Kidney (tissue), 14 donors: ENCODE results near the gene KIAA0930. TPM values are rescaled to one million over a fixed set of nuclear protein-coding genes. Genes with fewer than 3 reads are reported as not detected.
A peak's percentile ranks its signal among the peaks of the same experiment; 100 is the strongest.

Experiments used
- DNase-seq, 5 donors: peaks; one replicate each; pipeline ENCODE4 v3.0.0-alpha.2; 2013 to 2020
- FAIRE-seq: peaks from 2 replicates; lab custom pipeline; 2012; peaks lifted over from hg19 to GRCh38; lab: Jason Lieb, UNC
- H3K27ac ChIP-seq, 2 donors: one replicate each; pipeline ENCODE4 v1.7.0; 2013; ENCODE audit warnings: low read depth in 2 of 2, low read length in 2 of 2, inconsistent platforms in 1 of 2
- H3K27me3 ChIP-seq: one replicate; pipeline ENCODE4 v1.7.1; 2013; ENCODE audit warnings: low read length, inconsistent platforms; ENCODE audit not compliant: control insufficient read depth, insufficient read depth
- H3K36me3 ChIP-seq, 3 donors: one replicate each; pipeline versions ENCODE4 v1.7.0 to v1.7.1; 2013; ENCODE audit warnings: low read length in 3 of 3, control low read depth in 1 of 3, inconsistent platforms in 1 of 3; ENCODE audit not compliant: insufficient read depth in 3 of 3, control insufficient read depth in 2 of 3
- H3K4me1 ChIP-seq, 3 donors: one replicate each; pipeline versions ENCODE4 v1.7.0 to v1.7.1; 2013; ENCODE audit warnings: low read length in 3 of 3, inconsistent platforms in 1 of 3, low read depth in 1 of 3; ENCODE audit not compliant: control insufficient read depth in 2 of 3, insufficient read depth in 2 of 3
- H3K4me3 ChIP-seq, 3 donors: one replicate each; pipeline versions ENCODE4 v1.7.0 to v1.8.1; 2013; ENCODE audit warnings: low read length in 3 of 3, control low read depth in 1 of 3, inconsistent platforms in 1 of 3
- H3K9ac ChIP-seq, 3 donors: one replicate each; pipeline versions ENCODE4 v1.7.0 to v1.7.1; 2013; ENCODE audit warnings: low read length in 3 of 3, control low read depth in 1 of 3, inconsistent platforms in 1 of 3
- H3K9me3 ChIP-seq, 3 donors: one replicate each; pipeline versions ENCODE4 v1.7.0 to v1.7.1; 2013; ENCODE audit warnings: low read length in 3 of 3, control low read depth in 1 of 3, inconsistent platforms in 1 of 3; ENCODE audit not compliant: control insufficient read depth in 2 of 3, insufficient read depth in 1 of 3
- intact Hi-C: fragments of 100-400 bp; cut with DNase I; formaldehyde crosslinking; loops from one replicate; pipeline ENCODE4 v1.11.1; 2022
- polyA plus RNA-seq: library from polyadenylated mRNA; stranded (reverse); fragments of 350-450 nt; fragmentation: Illumina TruSeq; extraction: RNeasy Lipid Tissue Mini Kit (QIAGEN cat#74804); gene quantifications from one replicate; pipeline ENCODE4 v1.2.3, GENCODE V29; 2014; ENCODE audit warnings: low read depth, low replicate concordance; ENCODE audit not compliant: insufficient read depth
- total RNA-seq: library from RNA; stranded (reverse); fragmentation: NEBNext Ultra II Directional; extraction: Animal tissue kit (Norgen Biotek cat#: 25700); gene quantifications from one replicate; pipeline ENCODE4 v1.2.1, GENCODE V29; 2021
- TF ChIP-seq, protein P1 (sequence below): IDR thresholded peaks from 3 replicates; pipeline ENCODE4 v1.5.1; 2012; ENCODE audit warnings: mild to moderate bottlenecking, moderate library complexity, borderline replicate concordance; ENCODE audit not compliant: insufficient read depth; ENCODE audit errors: extremely low read depth
- donor health status: control.
- donor health status: control.
- donor health status: control.
- donor health status: control.
- donor health status: control.
- donor health status: DM: yes; HTN: yes; CAD: no.
- donor health status: Normal renal cell carcinoma (clear cell type).

Gene KIAA0930
- total and polyA plus RNA-seq, 2 donors from 2014 or later: 26.4 to 55.4 TPM

GRCh38 chr22:45212306-45212709 lies 28.4 kb downstream of the KIAA0930 start:
- Histone ChIP-seq H3K4me3 (no peak overlapping the region), H3K9me3 (no peaks in the 10 kb centered on the region), H3K27me3 (no peaks in the 10 kb centered on the region), H3K36me3 (no peaks in the 10 kb centered on the region), H3K27ac (no peak overlapping the region), H3K4me1 (peaks cover 0 to 6% (median 0%) of the 10 kb centered on the region in 3 donors), H3K9ac (no peak overlapping the region)
- intact Hi-C loops: no loop called here
- FAIRE-seq (no peak), DNase-seq (peak in 3 of 5 donors; percentile 28 to 91 (median 47))
- TF ChIP-seq, protein P1, sequence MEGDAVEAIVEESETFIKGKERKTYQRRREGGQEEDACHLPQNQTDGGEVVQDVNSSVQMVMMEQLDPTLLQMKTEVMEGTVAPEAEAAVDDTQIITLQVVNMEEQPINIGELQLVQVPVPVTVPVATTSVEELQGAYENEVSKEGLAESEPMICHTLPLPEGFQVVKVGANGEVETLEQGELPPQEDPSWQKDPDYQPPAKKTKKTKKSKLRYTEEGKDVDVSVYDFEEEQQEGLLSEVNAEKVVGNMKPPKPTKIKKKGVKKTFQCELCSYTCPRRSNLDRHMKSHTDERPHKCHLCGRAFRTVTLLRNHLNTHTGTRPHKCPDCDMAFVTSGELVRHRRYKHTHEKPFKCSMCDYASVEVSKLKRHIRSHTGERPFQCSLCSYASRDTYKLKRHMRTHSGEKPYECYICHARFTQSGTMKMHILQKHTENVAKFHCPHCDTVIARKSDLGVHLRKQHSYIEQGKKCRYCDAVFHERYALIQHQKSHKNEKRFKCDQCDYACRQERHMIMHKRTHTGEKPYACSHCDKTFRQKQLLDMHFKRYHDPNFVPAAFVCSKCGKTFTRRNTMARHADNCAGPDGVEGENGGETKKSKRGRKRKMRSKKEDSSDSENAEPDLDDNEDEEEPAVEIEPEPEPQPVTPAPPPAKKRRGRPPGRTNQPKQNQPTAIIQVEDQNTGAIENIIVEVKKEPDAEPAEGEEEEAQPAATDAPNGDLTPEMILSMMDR: no peak

GRCh38 chr22:45211848-45212247 lies 28.8 kb downstream of the KIAA0930 start:
- no peak overlapping the region for H3K27ac ChIP-seq
- FAIRE-seq (no peak), DNase-seq (peak in 1 of 5 donors; percentile 56)
- H3K9ac ChIP-seq: no peak overlapping the region
- H3K36me3 ChIP-seq: no peaks in the 10 kb centered on the region
- H3K4me1 ChIP-seq: peaks cover 0 to 6% (median 0%) of the 10 kb centered on the region in 3 donors
- intact Hi-C loops: no loop called here
- H3K9me3 ChIP-seq: no peaks in the 10 kb centered on the region
- no peaks in the 10 kb centered on the region for H3K27me3 ChIP-seq
- H3K4me3 ChIP-seq: no peak overlapping the region
- TF ChIP-seq, protein P1: no peak

DNA sequence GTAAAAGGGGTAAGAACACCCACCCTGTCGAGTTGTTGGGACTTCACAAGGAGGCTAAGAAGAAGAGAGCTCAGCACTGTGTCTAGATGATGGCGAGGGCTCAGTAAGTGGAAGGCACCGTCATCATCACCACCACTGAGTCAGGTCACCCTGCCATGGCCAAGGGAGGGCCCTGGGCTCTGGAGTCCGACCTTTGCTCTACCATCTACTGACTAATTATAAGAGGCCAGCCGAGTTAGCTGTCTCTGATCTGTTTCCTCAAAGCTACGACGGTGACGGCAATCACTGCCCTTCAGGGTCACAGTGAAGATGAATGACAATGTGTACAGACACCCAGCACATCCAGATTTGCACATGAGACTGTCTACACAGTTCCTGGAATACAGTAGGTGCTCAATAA lies 29.3 kb downstream of the KIAA0930 start:
- Histone ChIP-seq H3K9me3 (no peaks in the 10 kb centered on the region), H3K27me3 (no peaks in the 10 kb centered on the region), H3K4me3 (no peak overlapping the region), H3K9ac (no peak overlapping the region), H3K4me1 (peaks cover 0 to 6% (median 0%) of the 10 kb centered on the region in 3 donors), H3K36me3 (no peaks in the 10 kb centered on the region), H3K27ac (no peak overlapping the region)
- intact Hi-C loops: no loop called here
- TF ChIP-seq, protein P1: no peak
- DNase-seq (peak in 1 of 5 donors; percentile 12), FAIRE-seq (no peak)

- DNase-seq: no peak
- H3K9ac ChIP-seq: no peak overlapping the region
- intact Hi-C loops: no loop called here
- H3K27ac ChIP-seq: no peak overlapping the region
- no peak overlapping the region for H3K4me3 ChIP-seq
- no peaks in the 10 kb centered on the region for H3K27me3 ChIP-seq
- no peaks in the 10 kb centered on the region for H3K9me3 ChIP-seq
- TF ChIP-seq, protein P1: no peak
- H3K36me3 ChIP-seq: no peaks in the 10 kb centered on the region
- no peak for FAIRE-seq
- H3K4me1 ChIP-seq: peaks cover 0 to 3% (median 0%) of the 10 kb centered on the region in 3 donors
Observed at GRCh38 chr22:45210991-45211390, 29.7 kb downstream of the KIAA0930 start.
